ENCODE results near the gene SMYD2. TPM values are rescaled to one million over a fixed set of nuclear protein-coding genes. Genes with fewer than 3 reads are reported as not detected.

The SMYD2 gene
- total and polyA plus RNA-seq, 2 of the 8 experiments (the other 6 are each of a cell fraction or from before 2014, with no cell fraction given) = 3.0 to 5.2 TPM

GRCh38 chr1:214277704-214278635 is 3.0 kb upstream of the SMYD2 start (continued):
- no peak for TF ChIP-seq CHD7 (IDR thresholded peaks at IDR 0.05; ENCODE audit: insufficient replicate concordance, low read length)
- TF ChIP-seq RNF2 (IDR thresholded peaks at IDR 0.05; ENCODE audit: borderline replicate concordance, low read depth, low read length, missing control alignments, poor library complexity, severe bottlenecking) = no peak

Data from H1 (cell line).